A549 (cell line): ENCODE measurements around the gene UACA. TPM values are rescaled to one million over a fixed set of nuclear protein-coding genes. Genes with fewer than 3 reads are reported as not detected.

Experiments
- ATAC-seq, 2 experiments: fragments of 200-7000 bp in 1 of 2; fragments of >200 bp in 1 of 2; cut with Nextera tagmentation in 1 of 2; cut with Tn5 transposase in 1 of 2; 3 replicates each; pipeline versions ENCODE4 v1.8.0 to v1.9.1; 2018 to 2020; ENCODE audit warnings: mild to moderate bottlenecking in 1 of 2, moderate library complexity in 1 of 2
- CTCF ChIA-PET: fragments of 300-600 bp; sonication (Branson Sonifier 250); formaldehyde crosslinking; extraction: SDS; loops from one replicate; lab custom pipeline; 2021; ENCODE audit warnings: antibody characterized with exemption, inconsistent platforms; lab: Yijun Ruan, JAX
- POLR2A ChIA-PET: fragments of 350-600 bp; formaldehyde crosslinking; extraction: SDS; loops from one replicate; lab custom pipeline; 2021; ENCODE audit warnings: antibody characterized with exemption, inconsistent platforms; lab: Yijun Ruan, JAX
- DNase-seq, 2 experiments: peaks; one replicate each; pipeline versions ENCODE4 v3.0.0 to v3.0.0-alpha.2; 2011 to 2016; ENCODE audit warnings: low read depth in 1 of 2, low spot score in 1 of 2
- FAIRE-seq: peaks from 2 replicates; lab custom pipeline; 2011; peaks lifted over from hg19 to GRCh38; lab: Jason Lieb, UNC
- H3K27ac ChIP-seq, 2 experiments: fragments of >200 bp; sonication (Bioruptor Twin); formaldehyde crosslinking; 3 replicates each; pipeline ENCODE4 v1.5.1; 2016 to 2017
- H3K4me1 ChIP-seq: fragments of >200 bp; sonication (Bioruptor Twin); formaldehyde crosslinking; 3 replicates; pipeline ENCODE4 v1.6.1; 2016
- H3K4me2 ChIP-seq: fragments of >200 bp; sonication (Bioruptor Twin); formaldehyde crosslinking; 3 replicates; pipeline ENCODE4 v1.6.1; 2016
- H3K4me3 ChIP-seq: fragments of >200 bp; sonication (Bioruptor Twin); formaldehyde crosslinking; 3 replicates; pipeline ENCODE4 v1.5.1; 2016
- H3K9me3 ChIP-seq: fragments of >200 bp; sonication (Bioruptor Twin); formaldehyde crosslinking; 3 replicates; pipeline ENCODE4 v1.6.1; 2016
- CBX8 ChIP-seq: fragments of 200-600 bp; sonication (generic); IDR thresholded peaks from 2 replicates; pipeline ENCODE4 v1.6.1; 2016
- EHF ChIP-seq: fragments of 250-450 bp; sonication (Bioruptor Pico); IDR thresholded peaks from 2 replicates; pipeline ENCODE4 v1.5.0; 2020; ENCODE audit warnings: mild to moderate bottlenecking
- EP300 ChIP-seq, 2 experiments: fragments of >200 bp; sonication (Bioruptor Twin); formaldehyde crosslinking; IDR thresholded peaks; 2 replicates in 1 of 2; 3 replicates in 1 of 2; pipeline ENCODE4 v1.6.1; 2016 to 2017
- FOSB ChIP-seq: fragments of 250-450 bp; sonication (Bioruptor Pico); IDR thresholded peaks from 2 replicates; pipeline ENCODE4 v1.5.0; 2020; ENCODE audit warnings: mild to moderate bottlenecking, moderate library complexity
- FOSL2 ChIP-seq, 2 experiments: fragments of 450-650 bp in 1 of 2; fragments of >200 bp in 1 of 2; sonication (Bioruptor Twin) in 1 of 2; formaldehyde crosslinking; IDR thresholded peaks; 2 replicates each; pipeline versions ENCODE4 v1.5.0 to v1.6.1; 2016 to 2020; ENCODE audit warnings: mild to moderate bottlenecking in 1 of 2, moderate library complexity in 1 of 2
- GATA3 ChIP-seq: IDR thresholded peaks from 2 replicates; pipeline ENCODE4 v1.6.1; 2012; ENCODE audit warnings: borderline replicate concordance
- HDAC2 ChIP-seq: fragments of 200-600 bp; sonication (generic); IDR thresholded peaks from 2 replicates; pipeline ENCODE4 v1.6.1; 2016
- HEYL ChIP-seq: fragments of 250-450 bp; sonication (Bioruptor Pico); IDR thresholded peaks from 2 replicates; pipeline ENCODE4 v1.8.0; 2021; ENCODE audit warnings: mild to moderate bottlenecking, moderate library complexity
- HOXA7 ChIP-seq: fragments of 250-450 bp; sonication (Bioruptor Pico); IDR thresholded peaks from 2 replicates; pipeline ENCODE4 v1.5.0; 2020; ENCODE audit warnings: mild to moderate bottlenecking, moderate library complexity
- HOXB5 ChIP-seq: fragments of 250-450 bp; sonication (Bioruptor Pico); IDR thresholded peaks from 2 replicates; pipeline ENCODE4 v1.5.0; 2020; ENCODE audit warnings: mild to moderate bottlenecking, moderate library complexity
- KDM1A ChIP-seq: fragments of 200-600 bp; sonication (generic); IDR thresholded peaks from 2 replicates; pipeline ENCODE4 v1.6.1; 2016; ENCODE audit warnings: low read depth, mild to moderate bottlenecking
- KDM5A ChIP-seq: fragments of 200-600 bp; sonication (generic); IDR thresholded peaks from 2 replicates; pipeline ENCODE4 v1.6.1; 2016; ENCODE audit warnings: antibody characterized with exemption, mild to moderate bottlenecking
- MAFK ChIP-seq: fragments of 450-650 bp; IDR thresholded peaks from 2 replicates; pipeline ENCODE4 v1.6.1; 2014; ENCODE audit not compliant: partially characterized antibody
- MAZ ChIP-seq: fragments of 150-350 bp; IDR thresholded peaks from 2 replicates; pipeline ENCODE4 v1.6.1; 2014; ENCODE audit warnings: antibody characterized with exemption, low read depth, low read length, borderline replicate concordance
- NFE2L2 ChIP-seq: fragments of 150-350 bp; conservative IDR thresholded peaks from 2 replicates; pipeline ENCODE4 v1.6.1; 2014; ENCODE audit warnings: low read length
- NPAS2 ChIP-seq: fragments of 250-450 bp; sonication (Bioruptor Pico); IDR thresholded peaks from 2 replicates; pipeline ENCODE4 v1.8.0; 2022; ENCODE audit warnings: mild to moderate bottlenecking, moderate library complexity, borderline replicate concordance
- NR3C1 ChIP-seq: fragments of >200 bp; sonication (Bioruptor Twin); formaldehyde crosslinking; IDR thresholded peaks from 3 replicates; pipeline ENCODE4 v1.6.1; 2017
- POLR2A ChIP-seq: IDR thresholded peaks from 2 replicates; pipeline ENCODE4 v1.6.1; 2012; ENCODE audit warnings: mild to moderate bottlenecking, low read length
- POLR2AphosphoS2 ChIP-seq: conservative IDR thresholded peaks from 2 replicates; pipeline ENCODE4 v1.6.1; 2012; ENCODE audit warnings: low read length, improper control_type of control experiment, inconsistent platforms
- RAD21 ChIP-seq, 2 experiments: fragments of >200 bp in 1 of 2; sonication (Bioruptor Twin) in 1 of 2; formaldehyde crosslinking in 1 of 2; IDR thresholded peaks in 1 of 2; conservative IDR thresholded peaks in 1 of 2; 2 replicates in 1 of 2; 3 replicates in 1 of 2; pipeline ENCODE4 v1.6.1; 2012 to 2018; ENCODE audit warnings: inconsistent platforms in 1 of 2
- RARB ChIP-seq: fragments of 250-450 bp; sonication (Bioruptor Pico); IDR thresholded peaks from 2 replicates; pipeline ENCODE4 v1.8.0; 2021; ENCODE audit warnings: mild to moderate bottlenecking, moderate library complexity
- RCOR1 ChIP-seq: fragments of 150-350 bp; IDR thresholded peaks from 2 replicates; pipeline ENCODE4 v1.6.1; 2014; ENCODE audit warnings: antibody characterized with exemption, low read length, low read depth
- SMC3 ChIP-seq: fragments of >200 bp; sonication (Bioruptor Twin); formaldehyde crosslinking; IDR thresholded peaks from 3 replicates; pipeline ENCODE4 v1.6.1; 2018; ENCODE audit warnings: inconsistent platforms
- TFCP2L1 ChIP-seq: fragments of 250-450 bp; sonication (Bioruptor Pico); IDR thresholded peaks from 2 replicates; pipeline ENCODE4 v1.5.0; 2021; ENCODE audit warnings: mild to moderate bottlenecking
- TP53 ChIP-seq: fragments of 250-450 bp; sonication (Bioruptor Pico); IDR thresholded peaks from 2 replicates; pipeline ENCODE4 v1.5.0; 2021; ENCODE audit warnings: mild to moderate bottlenecking, moderate library complexity
- ZFP36 ChIP-seq: fragments of 450-650 bp; IDR thresholded peaks from 2 replicates; pipeline ENCODE4 v1.6.1; 2014; ENCODE audit warnings: borderline replicate concordance; ENCODE audit not compliant: partially characterized antibody
- ZNF302 ChIP-seq: fragments of 250-450 bp; sonication (Bioruptor Pico); IDR thresholded peaks from 2 replicates; pipeline ENCODE4 v1.9.0; 2021; ENCODE audit warnings: inconsistent platforms, mild to moderate bottlenecking, moderate library complexity
- WGBS: methylation state at CpG from one replicate; pipeline ENCODE4 v1.1.6; 2017; ENCODE audit errors: missing lambda C conversion rate; 5-methylcytosine and 5-hydroxymethylcytosine counted together
- polyA plus RNA-seq, 4 experiments: library from polyadenylated mRNA; depleted of rRNA in 3 of 4; stranded (reverse); fragments of >200 nt; fragmentation: RNase III in 1 of 4; extraction: RNeasy Plus Mini Kit Qiagen cat#74134 plus additional on column Dnase treatment in 1 of 4; gene quantifications; 2 replicates in 3 of 4; 3 replicates in 1 of 4; pipeline ENCODE4 v1.2.3, GENCODE V29; 2011 to 2017
- TF ChIP-seq, protein P1 (sequence below): fragments of 450-650 bp; IDR thresholded peaks from 2 replicates; pipeline ENCODE4 v1.6.1; 2014; ENCODE audit warnings: antibody characterized with exemption
- TF ChIP-seq, protein P2 (sequence below): fragments of 200-600 bp; sonication (generic); IDR thresholded peaks from 2 replicates; pipeline ENCODE4 v1.6.1; 2016; ENCODE audit warnings: antibody characterized with exemption, mild to moderate bottlenecking, moderate library complexity
- TF ChIP-seq, protein P3 (sequence below): fragments of 250-450 bp; sonication (Bioruptor Pico); IDR thresholded peaks from 2 replicates; pipeline ENCODE4 v1.5.0; 2020; ENCODE audit warnings: low read depth, mild to moderate bottlenecking, moderate library complexity

Gene UACA
- polyA plus RNA-seq, 2 of the 4 experiments (the other 2 are of a cell fraction), result 31.9 to 80.4 TPM

DNA sequence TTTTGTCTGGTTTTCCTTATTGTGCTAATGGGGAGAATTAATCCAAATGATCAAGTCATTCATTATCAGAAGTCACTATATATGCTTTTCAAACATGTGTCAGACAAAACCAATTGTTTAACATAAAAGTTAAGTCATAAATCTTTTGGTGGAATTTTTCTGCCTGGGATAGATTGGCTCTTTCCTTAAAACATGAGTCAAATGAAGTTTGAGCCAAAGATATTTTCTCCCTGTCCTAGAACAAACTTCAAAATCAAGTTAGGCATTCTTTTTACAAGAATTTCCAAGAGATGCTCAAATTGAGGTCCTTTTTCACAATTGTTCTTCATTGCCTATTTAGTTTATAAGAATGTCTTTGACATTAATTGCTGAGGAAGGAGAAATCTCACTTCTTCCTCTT, 138.3 kb downstream of the UACA start:
- H3K4me3 ChIP-seq, result no peak overlapping the region
- no peaks in the 10 kb centered on the region for H3K4me1 ChIP-seq
- ATAC-seq, result no peak
- H3K27ac ChIP-seq, result no peak overlapping the region
- POLR2A ChIA-PET, result no interaction called here
- DNase-seq, result no peak
- FAIRE-seq, result peak; percentile 63
- TF ChIP-seq MAFK (peak; percentile 51), GATA3 (no peak), SMC3 (no peak), HDAC2 (no peak), RCOR1 (no peak), POLR2AphosphoS2 (no peak)
- TF ChIP-seq, protein P1, sequence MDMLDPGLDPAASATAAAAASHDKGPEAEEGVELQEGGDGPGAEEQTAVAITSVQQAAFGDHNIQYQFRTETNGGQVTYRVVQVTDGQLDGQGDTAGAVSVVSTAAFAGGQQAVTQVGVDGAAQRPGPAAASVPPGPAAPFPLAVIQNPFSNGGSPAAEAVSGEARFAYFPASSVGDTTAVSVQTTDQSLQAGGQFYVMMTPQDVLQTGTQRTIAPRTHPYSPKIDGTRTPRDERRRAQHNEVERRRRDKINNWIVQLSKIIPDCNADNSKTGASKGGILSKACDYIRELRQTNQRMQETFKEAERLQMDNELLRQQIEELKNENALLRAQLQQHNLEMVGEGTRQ, result no peak
- TF ChIP-seq, all 56 proteins: peak for 1
- H3K9me3 ChIP-seq, result peaks cover 23% of the 10 kb centered on the region
- no peak overlapping the region for H3K4me2 ChIP-seq
- CTCF ChIA-PET, result interaction anchor here (1.9 to 2.3 kb wide), 2 partner anchors 19 to 40 kb away, joined by 4 to 6 read pairs; no protein-coding TSS in a partner anchor

DNA sequence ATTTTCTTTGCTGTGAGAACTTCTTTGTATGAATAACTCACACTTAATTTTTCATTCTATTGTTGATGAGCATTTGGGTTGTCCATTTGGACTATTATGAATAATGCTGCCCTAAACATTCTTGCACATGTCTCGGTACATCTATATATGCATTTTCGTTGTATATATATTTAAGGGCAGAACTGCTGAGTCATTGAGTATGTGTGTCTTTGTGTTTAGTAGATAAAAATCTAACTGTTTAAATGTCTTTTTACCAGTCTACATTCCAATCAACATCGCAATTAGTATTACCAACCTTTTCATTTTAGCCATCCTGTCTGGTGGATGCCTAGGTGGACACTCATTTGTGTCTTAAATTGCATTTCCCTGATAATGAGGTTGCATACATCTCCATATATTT, 144.4 kb downstream of the UACA start:
- H3K4me3 ChIP-seq, result no peak overlapping the region
- FAIRE-seq, result peak; percentile 88
- peaks cover 22% of the 10 kb centered on the region for H3K9me3 ChIP-seq
- H3K4me2 ChIP-seq, result no peak overlapping the region
- POLR2A ChIA-PET, result no interaction called here
- no peak for DNase-seq
- WGBS, result 81% methylated on average over 3 of the region's 3 CpGs
- TF ChIP-seq MAFK, result peak; percentile 96
- TF ChIP-seq NFE2L2, result peak; percentile 89
- TF ChIP-seq TP53 (CRISPR knock-in tag), result no peak
- no peak for TF ChIP-seq HOXA7 (CRISPR knock-in tag)
- no peak for TF ChIP-seq FOSL2 (IDR thresholded peaks at IDR 0.05)
- TF ChIP-seq FOSL2 (CRISPR knock-in tag; IDR thresholded peaks at IDR 0.05), result no peak
- no peak for TF ChIP-seq EHF
- no peak for TF ChIP-seq NR3C1
- no peak for TF ChIP-seq HDAC2
- no peak for TF ChIP-seq POLR2A
- TF ChIP-seq NPAS2, result no peak
- no peak for ATAC-seq
- CTCF ChIA-PET, result interaction anchor here (1.1 kb wide), 2 partner anchors 10 to 79 kb away, joined by 3 to 4 read pairs; no protein-coding TSS in a partner anchor
- peaks cover 20% of the 10 kb centered on the region for H3K4me1 ChIP-seq
- 0 out of 6 replicates have a peak overlapping the region, but pooled peaks of 1 of the 2 experiments have one; percentile 18 for H3K27ac ChIP-seq

DNA sequence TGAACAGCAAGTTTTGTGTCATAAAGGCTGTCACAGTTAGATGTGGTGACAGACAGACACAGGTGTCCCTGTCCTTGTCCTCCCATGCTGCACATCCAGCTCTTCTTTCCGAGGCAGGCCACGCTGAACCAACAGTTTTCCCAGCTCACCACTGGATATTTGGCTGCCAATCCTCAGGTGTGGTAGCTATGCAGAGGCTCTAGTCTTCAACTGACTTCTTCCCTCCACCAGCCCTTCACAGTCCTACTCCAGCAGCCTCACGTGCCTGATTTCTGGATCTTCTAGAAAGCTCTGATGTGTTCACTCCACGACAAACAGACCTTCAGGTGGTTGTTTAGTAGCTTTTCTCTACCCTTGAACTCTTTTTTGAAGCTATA, 145.5 kb downstream of the UACA start:
- peaks cover 20% of the 10 kb centered on the region for H3K4me1 ChIP-seq
- FAIRE-seq (no peak), DNase-seq (no peak), ATAC-seq (peak; percentile 50 to 64; a peak in 5 of 6 replicates)
- peak overlapping the region; percentile 25 for H3K4me2 ChIP-seq
- H3K4me3 ChIP-seq, result no peak overlapping the region
- H3K9me3 ChIP-seq, result peaks cover 12% of the 10 kb centered on the region; the same call in 2 of the 3 replicates
- ChIA-PET CTCF (interaction anchor here (1.1 to 1.2 kb wide), 2 partner anchors 11 to 49 kb away, joined by 3 to 4 read pairs; no protein-coding TSS in a partner anchor), POLR2A (no interaction called here)
- 85% methylated on average over 4 of the region's 4 CpGs for WGBS
- H3K27ac ChIP-seq, result peak overlapping the region in 1 of 2 experiments; percentile 14; a peak in 2 of 6 replicates
- TF ChIP-seq ZNF302 (CRISPR knock-in tag) (no peak), HOXB5 (CRISPR knock-in tag) (no peak), ZFP36 (no peak), NR3C1 (no peak), KDM5A (no peak), KDM1A (no peak), HEYL (CRISPR knock-in tag) (no peak), FOSL2 (IDR thresholded peaks at IDR 0.05) (no peak), FOSL2 (CRISPR knock-in tag; IDR thresholded peaks at IDR 0.05) (no peak), RAD21 (conservative IDR thresholded peaks at IDR 0.05 in 1 of 2, IDR thresholded peaks at IDR 0.05 in 1 of 2) (no peak), HOXA7 (CRISPR knock-in tag) (no peak), EP300 (IDR thresholded peaks at IDR 0.05) (no peak), RARB (CRISPR knock-in tag) (no peak), MAZ (no peak), POLR2A (no peak), TFCP2L1 (CRISPR knock-in tag) (no peak), CBX8 (no peak), FOSB (no peak)
- TF ChIP-seq, protein P1, result no peak
- TF ChIP-seq, protein P2, sequence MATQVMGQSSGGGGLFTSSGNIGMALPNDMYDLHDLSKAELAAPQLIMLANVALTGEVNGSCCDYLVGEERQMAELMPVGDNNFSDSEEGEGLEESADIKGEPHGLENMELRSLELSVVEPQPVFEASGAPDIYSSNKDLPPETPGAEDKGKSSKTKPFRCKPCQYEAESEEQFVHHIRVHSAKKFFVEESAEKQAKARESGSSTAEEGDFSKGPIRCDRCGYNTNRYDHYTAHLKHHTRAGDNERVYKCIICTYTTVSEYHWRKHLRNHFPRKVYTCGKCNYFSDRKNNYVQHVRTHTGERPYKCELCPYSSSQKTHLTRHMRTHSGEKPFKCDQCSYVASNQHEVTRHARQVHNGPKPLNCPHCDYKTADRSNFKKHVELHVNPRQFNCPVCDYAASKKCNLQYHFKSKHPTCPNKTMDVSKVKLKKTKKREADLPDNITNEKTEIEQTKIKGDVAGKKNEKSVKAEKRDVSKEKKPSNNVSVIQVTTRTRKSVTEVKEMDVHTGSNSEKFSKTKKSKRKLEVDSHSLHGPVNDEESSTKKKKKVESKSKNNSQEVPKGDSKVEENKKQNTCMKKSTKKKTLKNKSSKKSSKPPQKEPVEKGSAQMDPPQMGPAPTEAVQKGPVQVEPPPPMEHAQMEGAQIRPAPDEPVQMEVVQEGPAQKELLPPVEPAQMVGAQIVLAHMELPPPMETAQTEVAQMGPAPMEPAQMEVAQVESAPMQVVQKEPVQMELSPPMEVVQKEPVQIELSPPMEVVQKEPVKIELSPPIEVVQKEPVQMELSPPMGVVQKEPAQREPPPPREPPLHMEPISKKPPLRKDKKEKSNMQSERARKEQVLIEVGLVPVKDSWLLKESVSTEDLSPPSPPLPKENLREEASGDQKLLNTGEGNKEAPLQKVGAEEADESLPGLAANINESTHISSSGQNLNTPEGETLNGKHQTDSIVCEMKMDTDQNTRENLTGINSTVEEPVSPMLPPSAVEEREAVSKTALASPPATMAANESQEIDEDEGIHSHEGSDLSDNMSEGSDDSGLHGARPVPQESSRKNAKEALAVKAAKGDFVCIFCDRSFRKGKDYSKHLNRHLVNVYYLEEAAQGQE, result no peak
- TF ChIP-seq, protein P3, sequence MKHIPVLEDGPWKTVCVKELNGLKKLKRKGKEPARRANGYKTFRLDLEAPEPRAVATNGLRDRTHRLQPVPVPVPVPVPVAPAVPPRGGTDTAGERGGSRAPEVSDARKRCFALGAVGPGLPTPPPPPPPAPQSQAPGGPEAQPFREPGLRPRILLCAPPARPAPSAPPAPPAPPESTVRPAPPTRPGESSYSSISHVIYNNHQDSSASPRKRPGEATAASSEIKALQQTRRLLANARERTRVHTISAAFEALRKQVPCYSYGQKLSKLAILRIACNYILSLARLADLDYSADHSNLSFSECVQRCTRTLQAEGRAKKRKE (CRISPR knock-in tag), result no peak
